ENCODE measurements around the gene ANKRD12.

DNA sequence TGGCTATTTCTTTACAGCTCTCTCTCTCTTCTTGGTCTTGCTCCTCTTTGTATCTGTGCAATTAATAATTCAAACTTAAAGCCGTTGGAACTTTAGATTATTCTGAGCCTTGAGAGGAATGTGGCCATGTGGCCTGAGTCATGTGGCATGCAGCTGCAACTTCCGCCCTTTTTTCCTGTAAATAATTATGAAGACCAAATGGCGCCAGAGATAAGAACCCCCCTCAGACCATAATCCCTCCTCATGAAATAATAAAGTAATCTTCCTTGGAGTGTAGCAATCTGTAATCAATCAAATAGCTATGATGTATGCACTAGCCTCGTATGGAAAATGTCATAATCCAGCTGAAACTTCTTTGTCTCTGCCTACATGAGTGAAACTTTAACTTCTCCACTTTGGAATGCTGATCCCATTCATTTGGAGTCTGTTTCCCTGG lies 184.5 kb downstream of the ANKRD12 start:
- no peak for TF ChIP-seq EZH2 (IDR thresholded peaks at IDR 0.05; ENCODE audit: borderline replicate concordance, insufficient read depth, low read depth, low read length, poor library complexity, severe bottlenecking)
- TF ChIP-seq, protein P1, sequence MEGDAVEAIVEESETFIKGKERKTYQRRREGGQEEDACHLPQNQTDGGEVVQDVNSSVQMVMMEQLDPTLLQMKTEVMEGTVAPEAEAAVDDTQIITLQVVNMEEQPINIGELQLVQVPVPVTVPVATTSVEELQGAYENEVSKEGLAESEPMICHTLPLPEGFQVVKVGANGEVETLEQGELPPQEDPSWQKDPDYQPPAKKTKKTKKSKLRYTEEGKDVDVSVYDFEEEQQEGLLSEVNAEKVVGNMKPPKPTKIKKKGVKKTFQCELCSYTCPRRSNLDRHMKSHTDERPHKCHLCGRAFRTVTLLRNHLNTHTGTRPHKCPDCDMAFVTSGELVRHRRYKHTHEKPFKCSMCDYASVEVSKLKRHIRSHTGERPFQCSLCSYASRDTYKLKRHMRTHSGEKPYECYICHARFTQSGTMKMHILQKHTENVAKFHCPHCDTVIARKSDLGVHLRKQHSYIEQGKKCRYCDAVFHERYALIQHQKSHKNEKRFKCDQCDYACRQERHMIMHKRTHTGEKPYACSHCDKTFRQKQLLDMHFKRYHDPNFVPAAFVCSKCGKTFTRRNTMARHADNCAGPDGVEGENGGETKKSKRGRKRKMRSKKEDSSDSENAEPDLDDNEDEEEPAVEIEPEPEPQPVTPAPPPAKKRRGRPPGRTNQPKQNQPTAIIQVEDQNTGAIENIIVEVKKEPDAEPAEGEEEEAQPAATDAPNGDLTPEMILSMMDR (IDR thresholded peaks at IDR 0.05) = no peak

Data from B cell (primary cell).